ENCODE results near the gene PPFIA1.

GRCh38 chr11:70305501-70305900 lies 35.0 kb downstream of the PPFIA1 start:
- TF ChIP-seq POLR2A (IDR thresholded peaks at IDR 0.05; ENCODE audit: low read depth) (no peak), CTCF (IDR thresholded peaks at IDR 0.05) (no peak)
